ENCODE results near the gene ITM2B.

The ITM2B gene

DNA sequence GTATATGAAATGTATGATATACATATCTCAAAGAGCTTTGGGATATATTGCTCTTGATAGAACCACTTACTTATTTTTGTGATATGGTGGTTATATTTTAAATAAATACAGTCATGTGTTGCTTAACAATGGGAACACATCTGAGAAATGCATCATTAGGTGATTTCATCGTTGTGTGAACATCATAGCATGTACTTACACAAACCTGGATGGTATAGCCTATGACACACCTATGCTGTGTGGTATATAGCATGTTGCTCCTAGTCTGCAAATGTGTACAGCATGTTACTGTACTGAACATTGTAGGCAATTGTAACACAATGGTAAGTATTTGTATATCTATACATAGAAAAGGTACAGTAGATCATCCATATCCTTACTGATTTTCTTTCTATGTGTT lies 78.2 kb downstream of the ITM2B start:
- no peak for DNase-seq (ENCODE audit: low read depth in 3 of 3)

GRCh38 chr13:48315969-48316650 lies 83.1 kb downstream of the ITM2B start:
- DNase-seq (ENCODE audit: low read depth in 3 of 3), result no peak

GRCh38 chr13:48316826-48317510 lies 84.0 kb downstream of the ITM2B start:
- no peak for DNase-seq (ENCODE audit: low read depth in 3 of 3)

DNA sequence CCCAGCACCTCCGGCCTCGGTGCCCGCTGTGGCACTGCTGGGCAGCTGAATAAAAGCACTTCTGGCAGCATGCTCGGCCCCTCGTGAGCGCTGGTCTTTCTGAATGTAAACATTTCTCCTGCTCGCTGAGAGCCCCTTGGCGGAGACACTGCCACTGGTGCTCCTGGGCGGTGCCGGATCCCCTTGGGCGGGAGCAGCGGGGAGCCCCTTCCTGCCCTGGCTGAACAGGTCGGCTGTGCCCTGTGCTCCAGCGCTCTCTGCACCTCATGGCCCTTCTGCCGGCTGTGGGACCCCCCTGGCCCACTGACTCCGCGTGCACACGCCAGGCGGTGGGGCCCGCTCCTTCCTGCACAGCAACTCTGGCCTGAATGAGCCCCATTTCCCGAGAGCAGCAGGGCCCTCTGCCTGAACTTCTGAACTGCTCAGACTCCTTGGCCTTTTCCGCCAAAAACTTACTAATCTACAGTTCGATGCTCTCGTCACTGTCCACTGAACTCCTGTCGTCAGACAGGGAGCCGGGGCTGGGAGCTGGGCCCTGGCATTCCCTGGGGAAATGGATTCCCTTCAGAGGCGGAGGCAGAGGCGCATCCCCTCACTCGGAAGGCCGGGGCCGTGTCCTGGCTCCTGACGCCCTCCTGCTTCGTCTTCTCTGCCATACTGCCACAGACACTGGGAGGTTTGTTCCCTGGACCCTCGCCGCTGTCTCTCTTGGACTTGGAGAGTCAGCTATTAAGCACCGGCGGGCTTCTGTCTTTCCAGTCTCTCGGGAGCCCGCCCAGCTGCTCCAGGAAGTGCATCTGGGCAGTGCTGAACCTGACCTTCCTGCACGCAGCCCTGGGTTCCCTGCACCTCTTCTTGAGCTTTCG lies 84.7 kb downstream of the ITM2B start:
- no peak for DNase-seq (ENCODE audit: low read depth in 3 of 3)

- no peak for DNase-seq (ENCODE audit: low read depth in 3 of 3)
These were observed 85.4 kb downstream of the ITM2B start for GRCh38 chr13:48318377-48318811.

DNA sequence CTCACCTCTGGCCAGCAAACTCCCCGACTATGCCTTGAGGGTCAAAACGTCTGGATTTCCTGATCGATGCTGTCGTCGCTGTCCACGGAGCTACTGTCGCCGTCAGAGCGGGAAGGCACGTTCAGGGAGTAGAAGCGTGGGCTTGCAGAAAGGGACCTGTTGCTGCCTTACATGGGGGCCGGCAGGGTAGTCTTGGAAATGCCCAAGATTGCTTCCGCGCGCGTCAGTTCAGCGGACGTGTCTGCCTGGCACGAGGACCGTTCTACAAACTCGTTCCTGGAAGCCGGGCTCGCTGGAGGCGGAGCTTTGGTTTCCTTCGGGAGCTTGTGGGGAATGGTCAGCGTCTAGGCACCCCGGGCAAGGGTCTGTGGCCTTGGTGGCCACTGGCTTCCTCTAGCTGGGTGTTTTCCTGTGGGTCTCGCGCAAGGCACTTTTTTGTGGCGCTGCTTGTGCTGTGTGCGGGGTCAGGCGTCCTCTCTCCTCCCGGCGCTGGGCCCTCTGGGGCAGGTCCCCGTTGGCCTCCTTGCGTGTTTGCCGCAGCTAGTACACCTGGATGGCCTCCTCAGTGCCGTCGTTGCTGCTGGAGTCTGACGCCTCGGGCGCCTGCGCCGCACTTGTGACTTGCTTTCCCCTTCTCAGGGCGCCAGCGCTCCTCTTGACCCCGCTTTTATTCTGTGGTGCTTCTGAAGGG lies 86.0 kb downstream of the ITM2B start:
- DNase-seq (ENCODE audit: low read depth in 3 of 3), result no peak
